Fibroblast of upper back skin (primary cell): ENCODE measurements around the gene ARHGEF17.
"Not testable (repeated sequence)": the region's sequence is repeated elsewhere in the genome, so short reads cannot be mapped to it uniquely, and the experiment has no call there.

Experiments
- DNase-seq: peaks from one replicate; pipeline ENCODE4 v3.0.0-alpha.2; 2013

ARHGEF17 gene

GRCh38 chr11:73308003-73308960, at the start of gene ARHGEF17:
ARHGEF17 (plus strand) TSS chr11:73308276; CDS start chr11:73308639, 363 bp downstream.
- DNase-seq: peak; percentile 83

GRCh38 chr11:73259406-73260126, 48.5 kb upstream of the ARHGEF17 start:
- DNase-seq: no peak

DNA sequence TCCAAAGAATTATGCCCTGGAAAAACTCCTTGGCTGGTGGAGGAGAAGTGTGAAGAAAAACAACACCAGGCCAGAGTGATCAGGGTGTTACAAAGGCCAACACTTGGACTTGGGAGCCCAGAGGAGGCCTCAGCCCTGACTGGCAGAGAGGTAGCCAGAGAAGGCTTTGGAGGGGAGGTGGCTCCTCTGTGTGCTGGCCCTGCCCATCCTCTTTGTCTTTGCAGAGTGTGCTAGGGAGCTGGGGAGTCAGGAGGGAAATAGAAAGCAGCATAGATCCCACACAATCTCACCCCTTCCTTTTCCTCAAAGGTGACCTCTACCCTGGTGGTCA, 48.0 kb upstream of the ARHGEF17 start:
- no peak for DNase-seq

DNA sequence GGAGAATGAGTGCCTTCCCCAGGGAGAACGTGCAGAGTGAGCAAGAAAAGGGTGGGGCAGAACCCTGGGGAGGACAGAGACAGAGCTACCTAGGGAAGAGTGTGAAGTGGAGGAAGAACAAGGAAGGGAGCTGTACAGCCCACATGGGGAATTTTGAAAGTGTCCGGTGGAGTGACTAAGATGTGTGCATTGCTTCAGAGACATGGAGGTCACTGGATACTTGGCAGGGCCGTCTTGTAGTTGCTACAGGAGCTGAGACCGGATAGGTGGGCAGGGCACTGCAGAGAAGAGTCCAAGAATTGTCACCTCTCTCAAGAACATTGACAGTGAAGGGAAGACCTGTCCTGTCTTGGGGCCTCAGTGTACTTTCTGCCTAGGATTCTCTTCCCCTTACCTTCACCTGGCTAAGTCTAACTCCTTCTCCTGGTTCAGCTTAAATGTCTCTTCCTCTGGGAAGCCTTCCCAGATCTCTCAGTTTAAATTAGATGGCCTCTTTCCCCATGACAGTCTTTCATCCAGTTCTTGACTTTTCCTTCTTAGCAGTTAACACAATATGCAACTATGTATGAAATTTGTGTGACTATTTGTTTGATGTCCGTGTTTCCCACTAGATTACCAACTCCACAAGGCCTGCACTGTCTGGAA, 45.1 kb upstream of the ARHGEF17 start:
- no peak for DNase-seq

DNA sequence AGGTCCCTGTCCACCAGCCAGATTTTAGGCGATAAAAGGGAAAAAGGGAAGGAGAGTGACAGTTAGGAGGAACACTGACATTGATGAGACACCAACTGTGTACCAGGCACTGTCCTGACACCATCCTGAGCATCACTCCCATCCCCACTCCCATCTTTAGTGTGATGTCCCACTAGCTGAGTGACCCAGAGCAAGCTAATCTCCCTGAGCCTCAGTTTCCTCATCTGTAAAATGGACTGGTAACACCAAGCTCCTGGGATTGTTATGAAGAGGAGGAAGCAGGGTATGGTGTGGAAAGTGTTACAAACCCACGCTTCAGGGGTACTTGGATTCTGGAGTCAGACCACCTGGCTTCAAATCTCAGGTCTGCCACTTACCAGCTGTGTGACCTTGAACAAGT, 44.4 kb upstream of the ARHGEF17 start:
- no peak for DNase-seq

DNA sequence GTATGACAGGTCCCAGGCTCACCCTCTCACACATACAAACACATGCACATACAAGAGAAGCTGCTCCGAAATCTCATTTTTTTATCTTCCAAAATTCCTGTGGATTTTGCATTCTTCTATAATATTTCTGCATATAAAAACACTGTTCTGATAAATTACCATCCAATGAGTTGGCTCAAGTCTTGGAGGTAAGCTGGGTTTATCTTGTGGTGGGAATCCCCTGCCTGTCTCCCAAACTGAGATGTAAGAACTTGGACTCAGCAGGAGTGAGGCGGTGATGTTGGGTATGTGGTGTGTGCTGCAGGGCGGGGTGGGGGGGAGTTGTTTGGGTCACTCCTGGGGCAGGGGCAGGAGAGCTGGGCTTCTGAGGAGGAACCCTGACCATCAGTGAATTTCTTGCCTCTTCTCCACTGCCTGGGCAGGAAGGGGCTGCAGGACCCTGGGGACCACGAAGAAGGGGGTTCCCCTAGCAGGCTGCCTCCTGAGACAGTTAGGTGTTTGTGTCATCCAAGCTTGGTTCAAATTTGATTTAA, 42.7 kb upstream of the ARHGEF17 start:
- no peak for DNase-seq

- no peak for DNase-seq
These were observed 42.0 kb upstream of the ARHGEF17 start for GRCh38 chr11:73265853-73266645.

DNA sequence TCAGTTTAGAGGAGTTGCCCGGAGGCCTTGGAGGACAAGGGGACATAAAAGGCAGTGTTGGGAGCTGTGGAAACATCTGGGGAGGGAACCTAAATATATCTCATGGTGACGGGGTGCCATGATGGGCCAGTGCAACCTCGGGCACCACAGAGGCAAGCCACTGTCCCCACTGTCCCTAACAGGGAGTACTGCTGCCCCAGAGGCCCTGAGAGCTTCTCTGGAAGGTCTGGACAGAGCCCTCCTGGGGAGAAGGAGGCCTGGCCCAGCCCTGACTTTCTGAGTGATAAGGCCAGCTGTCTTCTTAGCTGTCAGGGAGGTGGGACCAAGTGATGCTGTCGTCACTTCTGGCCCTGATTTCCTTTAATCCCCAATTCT, 41.4 kb upstream of the ARHGEF17 start:
- DNase-seq: no peak

GRCh38 chr11:73267122-73267846, 40.8 kb upstream of the ARHGEF17 start:
- DNase-seq: no peak

DNA sequence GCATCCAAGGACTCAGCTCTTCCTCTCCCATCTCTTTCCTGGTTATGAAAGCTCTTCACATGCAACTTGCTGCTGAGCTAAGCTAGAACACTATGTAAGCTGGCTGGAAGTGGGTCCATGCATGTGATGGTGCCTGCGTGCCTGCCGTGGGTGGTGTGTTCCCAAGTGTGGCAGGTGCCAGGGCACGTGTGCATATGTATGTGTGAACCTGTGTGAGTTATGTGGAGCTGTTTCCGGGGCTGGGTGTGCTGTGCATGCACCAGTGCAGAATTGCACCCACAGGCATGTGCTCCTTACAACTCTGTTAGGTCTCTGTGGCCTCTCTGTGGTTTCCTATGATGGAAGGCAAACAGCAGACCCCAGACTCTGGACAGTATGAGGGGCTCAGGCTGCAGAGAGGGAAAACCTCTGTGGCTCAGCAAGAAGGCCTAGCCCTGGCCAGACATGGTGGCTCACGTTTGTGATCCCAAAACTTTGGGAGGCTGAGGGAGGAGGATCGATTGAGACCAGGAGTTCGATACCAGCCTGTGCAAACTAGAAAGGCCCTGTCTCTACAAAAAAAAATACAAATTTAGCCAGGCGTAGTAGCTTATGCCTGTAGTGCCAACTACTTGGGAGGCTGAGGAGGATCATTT, 40.1 kb upstream of the ARHGEF17 start:
- no peak for DNase-seq

GRCh38 chr11:73268671-73269271, 39.3 kb upstream of the ARHGEF17 start:
- no peak for DNase-seq

- no peak for DNase-seq
These were observed 38.5 kb upstream of the ARHGEF17 start for GRCh38 chr11:73269459-73270015.

GRCh38 chr11:73270016-73270854, 37.8 kb upstream of the ARHGEF17 start:
- DNase-seq: no peak

- no peak for DNase-seq
These were observed 37.1 kb upstream of the ARHGEF17 start for GRCh38 chr11:73270855-73271477.

GRCh38 chr11:73271478-73271865, 36.6 kb upstream of the ARHGEF17 start:
- not testable (repeated sequence) for DNase-seq

GRCh38 chr11:73271936-73272679, 36.0 kb upstream of the ARHGEF17 start, which contains the start of gene P2RY6:
P2RY6 (plus strand) TSS chr11:73272338; CDS start chr11:73296519, 24,181 bp downstream.
- DNase-seq: no peak

GRCh38 chr11:73272680-73273038, 35.4 kb upstream of the ARHGEF17 start:
- DNase-seq: no peak

DNA sequence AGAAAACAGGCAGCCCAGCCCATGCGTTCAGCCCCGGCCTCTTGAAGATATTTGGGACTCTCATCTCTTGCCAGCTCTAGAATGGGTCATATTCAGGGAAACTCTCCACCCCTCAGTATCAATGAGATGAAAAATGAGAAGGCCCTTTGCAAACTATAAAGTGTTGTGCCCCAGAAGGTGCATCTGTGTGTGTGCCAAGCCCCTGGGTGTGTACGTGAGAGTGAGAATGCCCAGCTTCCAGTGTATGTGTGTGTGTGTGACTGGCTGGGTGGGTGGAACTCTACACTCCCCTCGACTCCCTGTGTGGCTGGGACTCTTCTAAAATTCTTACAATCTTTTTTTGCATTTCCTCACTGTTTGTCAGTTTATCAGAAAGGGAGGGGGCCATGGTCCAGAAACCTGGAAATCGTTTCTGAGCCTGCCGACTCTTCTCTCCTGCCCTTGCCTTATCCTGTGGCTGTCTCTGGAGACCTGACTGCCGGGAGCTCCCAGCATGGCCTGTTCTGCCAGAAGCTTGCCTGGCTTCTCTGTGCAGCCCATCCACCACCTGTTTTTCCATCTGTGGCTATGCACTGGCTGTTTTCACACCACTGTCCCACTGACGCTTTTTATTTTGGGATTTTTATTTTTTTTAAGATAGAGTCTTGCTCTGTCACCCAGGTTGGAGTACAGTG, 34.7 kb upstream of the ARHGEF17 start:
- no peak for DNase-seq
